Measurements from ENCODE around the gene PPP1R13B. TPM values are rescaled to one million over a fixed set of nuclear protein-coding genes. Genes with fewer than 3 reads are reported as not detected.

The PPP1R13B gene
- total and polyA plus RNA-seq, 2 experiments from 2014 or later, result 2.0 to 8.5 TPM

DNA sequence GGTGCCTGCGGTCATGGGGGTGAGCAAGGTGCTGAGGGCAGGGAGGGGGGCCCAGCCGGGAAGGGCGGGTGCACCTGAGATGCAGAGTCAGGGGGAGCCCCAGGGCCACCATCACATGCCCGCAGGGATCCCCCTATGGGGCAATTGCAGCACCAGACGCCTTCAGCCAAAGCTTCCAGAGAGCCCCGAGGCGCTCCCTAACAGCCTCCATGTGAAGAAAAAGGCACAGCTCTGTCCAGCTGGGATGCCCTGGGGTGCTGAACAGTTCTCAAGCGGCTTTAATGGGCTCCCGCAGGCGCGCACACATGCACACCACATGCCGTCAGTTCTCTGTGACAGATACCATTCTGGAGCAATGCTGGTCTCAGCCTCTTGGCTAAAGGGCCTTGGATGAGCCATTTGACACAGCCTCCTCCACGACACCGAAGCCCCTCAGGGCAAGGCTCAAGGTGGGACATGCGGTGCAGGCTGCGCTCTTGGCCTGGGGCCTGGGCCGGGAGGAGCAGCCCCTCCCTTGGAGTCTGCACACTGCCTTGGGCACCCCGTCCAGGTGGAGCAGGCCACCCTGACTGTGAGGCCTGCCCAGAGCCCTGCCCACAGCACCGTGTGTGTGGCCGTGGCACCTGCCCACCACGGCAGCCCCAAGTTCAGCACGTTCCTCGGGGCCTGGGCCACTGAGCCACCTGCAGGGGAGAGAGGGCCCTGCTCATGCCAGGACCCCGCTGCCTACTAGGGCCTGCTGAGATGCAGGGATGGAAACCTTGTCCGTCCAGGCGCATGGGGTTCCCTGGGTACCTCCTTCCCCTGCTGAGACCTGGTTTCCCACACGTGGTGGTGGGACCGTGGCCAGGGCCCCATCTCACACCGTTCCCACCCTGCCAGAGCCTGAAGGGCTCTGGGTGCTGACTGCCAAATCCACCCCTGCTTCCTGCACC is 139.8 kb downstream of the PPP1R13B start:
- ATAC-seq, result no peak
- no peak overlapping the region for H2AFZ ChIP-seq
- H3K4me2 ChIP-seq, result no peak overlapping the region
- peaks cover 8% of the 10 kb centered on the region for H3K4me1 ChIP-seq (ENCODE audit: insufficient read depth)
- H3K27me3 ChIP-seq (ENCODE audit: insufficient read depth), result no peaks in the 10 kb centered on the region
- Mint-ChIP-seq H3K36me3 (ENCODE audit: low read depth) (peaks cover 56% of the 10 kb centered on the region), H3K9me3 (no peaks in the 10 kb centered on the region), H3K4me1 (peaks cover 23% of the 10 kb centered on the region), H3K27me3 (ENCODE audit: insufficient read depth, low read depth, poor library complexity) (peaks cover 24% of the 10 kb centered on the region), H3K4me3 (no peak overlapping the region), H3K27ac (no peak overlapping the region)
- H3F3A ChIP-seq (replicated peaks; ENCODE audit: low read depth), result peaks cover 16% of the 10 kb centered on the region
- 0 out of 2 replicates have a peak, but pooled peaks cover 5% of the 10 kb centered on the region for H3K36me3 ChIP-seq (ENCODE audit: insufficient read depth)
- H3K4me3 ChIP-seq, result no peak overlapping the region
- H3K79me2 ChIP-seq (replicated peaks; ENCODE audit: insufficient read depth), result no peaks in the 10 kb centered on the region
- peaks cover 18% of the 10 kb centered on the region for H4K20me1 ChIP-seq (replicated peaks; ENCODE audit: insufficient read depth)
- DNase-seq (ENCODE audit: low spot score), result no peak
- TF ChIP-seq STAT1 (IDR thresholded peaks at IDR 0.05; ENCODE audit: unreplicated experiment), result no peak
- no peak for TF ChIP-seq ZNF114 (CRISPR knock-in tag; IDR thresholded peaks at IDR 0.05)
- TF ChIP-seq, protein P1, sequence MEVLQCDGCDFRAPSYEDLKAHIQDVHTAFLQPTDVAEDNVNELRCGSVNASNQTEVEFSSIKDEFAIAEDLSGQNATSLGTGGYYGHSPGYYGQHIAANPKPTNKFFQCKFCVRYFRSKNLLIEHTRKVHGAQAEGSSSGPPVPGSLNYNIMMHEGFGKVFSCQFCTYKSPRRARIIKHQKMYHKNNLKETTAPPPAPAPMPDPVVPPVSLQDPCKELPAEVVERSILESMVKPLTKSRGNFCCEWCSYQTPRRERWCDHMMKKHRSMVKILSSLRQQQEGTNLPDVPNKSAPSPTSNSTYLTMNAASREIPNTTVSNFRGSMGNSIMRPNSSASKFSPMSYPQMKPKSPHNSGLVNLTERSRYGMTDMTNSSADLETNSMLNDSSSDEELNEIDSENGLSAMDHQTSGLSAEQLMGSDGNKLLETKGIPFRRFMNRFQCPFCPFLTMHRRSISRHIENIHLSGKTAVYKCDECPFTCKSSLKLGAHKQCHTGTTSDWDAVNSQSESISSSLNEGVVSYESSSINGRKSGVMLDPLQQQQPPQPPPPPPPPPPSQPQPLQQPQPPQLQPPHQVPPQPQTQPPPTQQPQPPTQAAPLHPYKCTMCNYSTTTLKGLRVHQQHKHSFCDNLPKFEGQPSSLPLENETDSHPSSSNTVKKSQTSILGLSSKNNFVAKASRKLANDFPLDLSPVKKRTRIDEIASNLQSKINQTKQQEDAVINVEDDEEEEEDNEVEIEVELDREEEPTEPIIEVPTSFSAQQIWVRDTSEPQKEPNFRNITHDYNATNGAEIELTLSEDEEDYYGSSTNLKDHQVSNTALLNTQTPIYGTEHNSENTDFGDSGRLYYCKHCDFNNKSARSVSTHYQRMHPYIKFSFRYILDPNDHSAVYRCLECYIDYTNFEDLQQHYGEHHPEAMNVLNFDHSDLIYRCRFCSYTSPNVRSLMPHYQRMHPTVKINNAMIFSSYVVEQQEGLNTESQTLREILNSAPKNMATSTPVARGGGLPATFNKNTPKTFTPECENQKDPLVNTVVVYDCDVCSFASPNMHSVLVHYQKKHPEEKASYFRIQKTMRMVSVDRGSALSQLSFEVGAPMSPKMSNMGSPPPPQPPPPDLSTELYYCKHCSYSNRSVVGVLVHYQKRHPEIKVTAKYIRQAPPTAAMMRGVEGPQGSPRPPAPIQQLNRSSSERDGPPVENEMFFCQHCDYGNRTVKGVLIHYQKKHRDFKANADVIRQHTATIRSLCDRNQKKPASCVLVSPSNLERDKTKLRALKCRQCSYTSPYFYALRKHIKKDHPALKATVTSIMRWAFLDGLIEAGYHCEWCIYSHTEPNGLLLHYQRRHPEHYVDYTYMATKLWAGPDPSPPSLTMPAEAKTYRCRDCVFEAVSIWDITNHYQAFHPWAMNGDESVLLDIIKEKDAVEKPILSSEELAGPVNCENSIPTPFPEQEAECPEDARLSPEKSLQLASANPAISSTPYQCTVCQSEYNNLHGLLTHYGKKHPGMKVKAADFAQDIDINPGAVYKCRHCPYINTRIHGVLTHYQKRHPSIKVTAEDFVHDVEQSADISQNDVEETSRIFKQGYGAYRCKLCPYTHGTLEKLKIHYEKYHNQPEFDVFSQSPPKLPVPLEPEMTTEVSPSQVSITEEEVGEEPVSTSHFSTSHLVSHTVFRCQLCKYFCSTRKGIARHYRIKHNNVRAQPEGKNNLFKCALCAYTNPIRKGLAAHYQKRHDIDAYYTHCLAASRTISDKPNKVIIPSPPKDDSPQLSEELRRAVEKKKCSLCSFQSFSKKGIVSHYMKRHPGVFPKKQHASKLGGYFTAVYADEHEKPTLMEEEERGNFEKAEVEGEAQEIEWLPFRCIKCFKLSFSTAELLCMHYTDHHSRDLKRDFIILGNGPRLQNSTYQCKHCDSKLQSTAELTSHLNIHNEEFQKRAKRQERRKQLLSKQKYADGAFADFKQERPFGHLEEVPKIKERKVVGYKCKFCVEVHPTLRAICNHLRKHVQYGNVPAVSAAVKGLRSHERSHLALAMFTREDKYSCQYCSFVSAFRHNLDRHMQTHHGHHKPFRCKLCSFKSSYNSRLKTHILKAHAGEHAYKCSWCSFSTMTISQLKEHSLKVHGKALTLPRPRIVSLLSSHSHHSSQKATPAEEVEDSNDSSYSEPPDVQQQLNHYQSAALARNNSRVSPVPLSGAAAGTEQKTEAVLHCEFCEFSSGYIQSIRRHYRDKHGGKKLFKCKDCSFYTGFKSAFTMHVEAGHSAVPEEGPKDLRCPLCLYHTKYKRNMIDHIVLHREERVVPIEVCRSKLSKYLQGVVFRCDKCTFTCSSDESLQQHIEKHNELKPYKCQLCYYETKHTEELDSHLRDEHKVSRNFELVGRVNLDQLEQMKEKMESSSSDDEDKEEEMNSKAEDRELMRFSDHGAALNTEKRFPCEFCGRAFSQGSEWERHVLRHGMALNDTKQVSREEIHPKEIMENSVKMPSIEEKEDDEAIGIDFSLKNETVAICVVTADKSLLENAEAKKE (CRISPR knock-in tag; IDR thresholded peaks at IDR 0.05), result no peak
- no peak for TF ChIP-seq JUNB (IDR thresholded peaks at IDR 0.05; ENCODE audit: unreplicated experiment)
- no peak; the same call in 1 of the 2 replicates for TF ChIP-seq POLR2AphosphoS5 (IDR thresholded peaks at IDR 0.05; ENCODE audit: low read depth)
- TF ChIP-seq, protein P2, sequence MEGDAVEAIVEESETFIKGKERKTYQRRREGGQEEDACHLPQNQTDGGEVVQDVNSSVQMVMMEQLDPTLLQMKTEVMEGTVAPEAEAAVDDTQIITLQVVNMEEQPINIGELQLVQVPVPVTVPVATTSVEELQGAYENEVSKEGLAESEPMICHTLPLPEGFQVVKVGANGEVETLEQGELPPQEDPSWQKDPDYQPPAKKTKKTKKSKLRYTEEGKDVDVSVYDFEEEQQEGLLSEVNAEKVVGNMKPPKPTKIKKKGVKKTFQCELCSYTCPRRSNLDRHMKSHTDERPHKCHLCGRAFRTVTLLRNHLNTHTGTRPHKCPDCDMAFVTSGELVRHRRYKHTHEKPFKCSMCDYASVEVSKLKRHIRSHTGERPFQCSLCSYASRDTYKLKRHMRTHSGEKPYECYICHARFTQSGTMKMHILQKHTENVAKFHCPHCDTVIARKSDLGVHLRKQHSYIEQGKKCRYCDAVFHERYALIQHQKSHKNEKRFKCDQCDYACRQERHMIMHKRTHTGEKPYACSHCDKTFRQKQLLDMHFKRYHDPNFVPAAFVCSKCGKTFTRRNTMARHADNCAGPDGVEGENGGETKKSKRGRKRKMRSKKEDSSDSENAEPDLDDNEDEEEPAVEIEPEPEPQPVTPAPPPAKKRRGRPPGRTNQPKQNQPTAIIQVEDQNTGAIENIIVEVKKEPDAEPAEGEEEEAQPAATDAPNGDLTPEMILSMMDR (conservative IDR thresholded peaks at IDR 0.05; ENCODE audit: low read depth in 2 of 2), result no peak
- no peak for TF ChIP-seq EZH2 (IDR thresholded peaks at IDR 0.05; ENCODE audit: low read depth, unreplicated experiment)
- no peak overlapping the region for H3K27ac ChIP-seq (ENCODE audit: low read depth)
- H3K9me2 ChIP-seq (ENCODE audit: insufficient read depth), result no peaks in the 10 kb centered on the region

Measured in GM23338 (cell line).